HEK293 (cell line): ENCODE results near the gene PXMP2.

ENCODE experiments used
- CTCF ChIA-PET: fragments of 350-600 bp; formaldehyde crosslinking; extraction: SDS; loops from one replicate; lab custom pipeline; 2021; ENCODE audit warnings: antibody characterized with exemption; lab: Yijun Ruan, JAX
- POLR2A ChIA-PET: fragments of 300-600 bp; formaldehyde crosslinking; extraction: SDS; loops from one replicate; lab custom pipeline; 2020; ENCODE audit warnings: antibody characterized with exemption, inconsistent platforms; lab: Yijun Ruan, JAX
- H3K27ac ChIP-seq: fragments of 200-500 bp; sonication (Bioruptor generic); 2 replicates; pipeline ENCODE4 v1.5.1; 2014; ENCODE audit warnings: low read depth, low read length, control low read depth, inconsistent platforms; ENCODE audit errors: extremely low read depth
- H3K36me3 ChIP-seq, 2 experiments: fragments of 200-500 bp in 1 of 2; sonication (Bioruptor generic) in 1 of 2; 1 replicate in 1 of 2; 2 replicates in 1 of 2; pipeline ENCODE4 v1.5.1; 2014 to 2017; ENCODE audit warnings: inconsistent platforms in 2 of 2, low read length in 2 of 2; ENCODE audit not compliant: control insufficient read depth in 2 of 2, insufficient read depth in 1 of 2
- H3K4me1 ChIP-seq: fragments of 200-500 bp; sonication (Bioruptor generic); 2 replicates; pipeline ENCODE4 v1.5.1; 2014; ENCODE audit warnings: mild to moderate bottlenecking, low read length, inconsistent platforms; ENCODE audit not compliant: control insufficient read depth, insufficient read depth
- H3K4me3 ChIP-seq: 2 replicates; pipeline ENCODE4 v1.5.1; 2011; ENCODE audit warnings: low read depth, mild to moderate bottlenecking, control low read depth, low read length, moderate library complexity
- H3K9me3 ChIP-seq: fragments of 200-500 bp; sonication (Bioruptor generic); 2 replicates; pipeline ENCODE4 v1.5.1; 2014; ENCODE audit warnings: low read depth, low read length, inconsistent platforms; ENCODE audit not compliant: control insufficient read depth, insufficient read depth
- BCL11B ChIP-seq: fragments of 450-650 bp; formaldehyde crosslinking; IDR thresholded peaks from 2 replicates; pipeline ENCODE4 v1.5.1; 2016; ENCODE audit warnings: low read depth, missing biosample characterization, missing genetic modification characterization
- KLF7 ChIP-seq: fragments of 450-650 bp; formaldehyde crosslinking; IDR thresholded peaks from 2 replicates; pipeline ENCODE4 v1.5.1; 2016; ENCODE audit warnings: missing biosample characterization, missing genetic modification characterization, borderline replicate concordance
- MEIS1 ChIP-seq: sonication (generic); formaldehyde crosslinking; IDR thresholded peaks from 2 replicates; pipeline ENCODE4 v1.8.1; 2022; ENCODE audit warnings: missing genetic modification reagents, mild to moderate bottlenecking, borderline replicate concordance
- RBAK ChIP-seq: fragments of 450-650 bp; formaldehyde crosslinking; IDR thresholded peaks from 2 replicates; pipeline ENCODE4 v1.5.1; 2016; ENCODE audit warnings: missing biosample characterization, missing genetic modification characterization
- SCRT2 ChIP-seq: fragments of 450-650 bp; formaldehyde crosslinking; IDR thresholded peaks from 2 replicates; pipeline ENCODE4 v1.5.1; 2016; ENCODE audit warnings: missing biosample characterization, missing genetic modification characterization
- YY1 ChIP-seq: fragments of 450-650 bp; formaldehyde crosslinking; IDR thresholded peaks from 2 replicates; pipeline ENCODE4 v1.5.1; 2018; ENCODE audit warnings: missing biosample characterization, missing genetic modification characterization
- ZFP41 ChIP-seq: fragments of 450-650 bp; formaldehyde crosslinking; IDR thresholded peaks from 2 replicates; pipeline ENCODE4 v1.5.1; 2016; ENCODE audit warnings: missing biosample characterization, missing genetic modification characterization, borderline replicate concordance
- ZNF10 ChIP-seq: fragments of 450-650 bp; formaldehyde crosslinking; IDR thresholded peaks from 2 replicates; pipeline ENCODE4 v1.5.1; 2017; ENCODE audit warnings: missing biosample characterization, missing genetic modification characterization
- ZNF138 ChIP-seq: fragments of 450-650 bp; formaldehyde crosslinking; IDR thresholded peaks from 2 replicates; pipeline ENCODE4 v1.5.1; 2016; ENCODE audit warnings: missing biosample characterization, missing genetic modification characterization, borderline replicate concordance
- ZNF146 ChIP-seq: fragments of 450-650 bp; formaldehyde crosslinking; IDR thresholded peaks from 2 replicates; pipeline ENCODE4 v1.5.1; 2016; ENCODE audit warnings: missing biosample characterization, missing genetic modification characterization
- ZNF184 ChIP-seq: fragments of 450-650 bp; IDR thresholded peaks from 2 replicates; pipeline ENCODE4 v1.5.1; 2018; ENCODE audit warnings: missing biosample characterization, mild to moderate bottlenecking, missing genetic modification characterization
- ZNF416 ChIP-seq: fragments of 450-650 bp; formaldehyde crosslinking; IDR thresholded peaks from 2 replicates; pipeline ENCODE4 v1.5.1; 2016; ENCODE audit warnings: missing biosample characterization, missing genetic modification characterization
- ZNF629 ChIP-seq: fragments of 450-650 bp; formaldehyde crosslinking; IDR thresholded peaks from 2 replicates; pipeline ENCODE4 v1.5.1; 2017; ENCODE audit warnings: missing biosample characterization, missing genetic modification characterization
- ZNF658 ChIP-seq: fragments of 450-650 bp; formaldehyde crosslinking; IDR thresholded peaks from 2 replicates; pipeline ENCODE4; 2016; ENCODE audit warnings: missing biosample characterization, missing genetic modification characterization
- ZNF776 ChIP-seq: fragments of 450-650 bp; formaldehyde crosslinking; IDR thresholded peaks from 2 replicates; pipeline ENCODE4 v1.5.0; 2017; ENCODE audit warnings: missing biosample characterization, missing genetic modification characterization, borderline replicate concordance
- ZNF791 ChIP-seq: fragments of 450-650 bp; formaldehyde crosslinking; IDR thresholded peaks from 2 replicates; pipeline ENCODE4 v1.5.1; 2016; ENCODE audit warnings: missing biosample characterization, missing genetic modification characterization
- ZNF830 ChIP-seq: fragments of 450-650 bp; IDR thresholded peaks from 2 replicates; pipeline ENCODE4 v1.5.0; 2018; ENCODE audit warnings: missing biosample characterization, missing genetic modification characterization, low read depth, mild to moderate bottlenecking, moderate library complexity
- ZNF843 ChIP-seq: fragments of 450-650 bp; formaldehyde crosslinking; IDR thresholded peaks from 2 replicates; pipeline ENCODE4 v1.5.1; 2016; ENCODE audit warnings: missing biosample characterization, missing genetic modification characterization
- TF ChIP-seq, protein P1 (sequence below): fragments of 450-650 bp; formaldehyde crosslinking; IDR thresholded peaks from 2 replicates; pipeline ENCODE4 v1.5.1; 2016; ENCODE audit warnings: missing biosample characterization, missing genetic modification characterization, borderline replicate concordance
- TF ChIP-seq, protein P2 (sequence below): fragments of 450-650 bp; formaldehyde crosslinking; IDR thresholded peaks from 2 replicates; pipeline ENCODE4 v1.5.1; 2016; ENCODE audit warnings: missing biosample characterization, missing genetic modification characterization
- TF ChIP-seq, protein P3 (sequence below): fragments of 450-650 bp; formaldehyde crosslinking; IDR thresholded peaks from 2 replicates; pipeline ENCODE4 v1.5.1; 2017; ENCODE audit warnings: missing biosample characterization, missing genetic modification characterization
- TF ChIP-seq, protein P4 (sequence below): fragments of 450-650 bp; formaldehyde crosslinking; IDR thresholded peaks from 2 replicates; pipeline ENCODE4 v1.5.1; 2016; ENCODE audit warnings: missing biosample characterization, missing genetic modification characterization

PXMP2 gene

DNA sequence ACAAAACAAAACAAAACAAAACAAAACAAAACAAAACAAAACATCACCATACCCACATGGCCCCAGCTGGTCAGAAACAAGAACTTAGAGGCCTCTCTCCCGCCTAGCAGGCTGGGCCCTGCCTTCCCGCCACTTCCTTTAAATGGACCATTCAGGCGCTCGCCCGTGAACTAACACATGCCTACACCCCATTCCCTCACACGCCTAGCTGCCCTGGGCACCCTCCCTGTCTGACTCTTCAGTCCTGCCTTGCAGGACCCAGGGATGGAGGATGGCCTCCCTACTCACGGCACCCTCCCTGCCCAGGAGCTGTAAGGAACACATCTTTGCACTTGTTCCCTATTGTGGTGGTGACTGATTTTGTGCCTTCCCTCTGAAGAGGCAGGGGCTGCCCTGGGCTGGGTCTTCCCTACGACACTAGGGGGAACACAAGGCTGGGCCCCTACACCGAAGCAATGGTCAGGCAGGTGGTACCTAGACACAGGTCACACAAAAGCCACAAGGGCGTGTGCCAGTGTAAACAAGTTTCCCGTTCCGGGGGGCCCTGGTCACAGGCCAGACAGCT lies 47.3 kb upstream of the PXMP2 start (continued):
- TF ChIP-seq, protein P1, sequence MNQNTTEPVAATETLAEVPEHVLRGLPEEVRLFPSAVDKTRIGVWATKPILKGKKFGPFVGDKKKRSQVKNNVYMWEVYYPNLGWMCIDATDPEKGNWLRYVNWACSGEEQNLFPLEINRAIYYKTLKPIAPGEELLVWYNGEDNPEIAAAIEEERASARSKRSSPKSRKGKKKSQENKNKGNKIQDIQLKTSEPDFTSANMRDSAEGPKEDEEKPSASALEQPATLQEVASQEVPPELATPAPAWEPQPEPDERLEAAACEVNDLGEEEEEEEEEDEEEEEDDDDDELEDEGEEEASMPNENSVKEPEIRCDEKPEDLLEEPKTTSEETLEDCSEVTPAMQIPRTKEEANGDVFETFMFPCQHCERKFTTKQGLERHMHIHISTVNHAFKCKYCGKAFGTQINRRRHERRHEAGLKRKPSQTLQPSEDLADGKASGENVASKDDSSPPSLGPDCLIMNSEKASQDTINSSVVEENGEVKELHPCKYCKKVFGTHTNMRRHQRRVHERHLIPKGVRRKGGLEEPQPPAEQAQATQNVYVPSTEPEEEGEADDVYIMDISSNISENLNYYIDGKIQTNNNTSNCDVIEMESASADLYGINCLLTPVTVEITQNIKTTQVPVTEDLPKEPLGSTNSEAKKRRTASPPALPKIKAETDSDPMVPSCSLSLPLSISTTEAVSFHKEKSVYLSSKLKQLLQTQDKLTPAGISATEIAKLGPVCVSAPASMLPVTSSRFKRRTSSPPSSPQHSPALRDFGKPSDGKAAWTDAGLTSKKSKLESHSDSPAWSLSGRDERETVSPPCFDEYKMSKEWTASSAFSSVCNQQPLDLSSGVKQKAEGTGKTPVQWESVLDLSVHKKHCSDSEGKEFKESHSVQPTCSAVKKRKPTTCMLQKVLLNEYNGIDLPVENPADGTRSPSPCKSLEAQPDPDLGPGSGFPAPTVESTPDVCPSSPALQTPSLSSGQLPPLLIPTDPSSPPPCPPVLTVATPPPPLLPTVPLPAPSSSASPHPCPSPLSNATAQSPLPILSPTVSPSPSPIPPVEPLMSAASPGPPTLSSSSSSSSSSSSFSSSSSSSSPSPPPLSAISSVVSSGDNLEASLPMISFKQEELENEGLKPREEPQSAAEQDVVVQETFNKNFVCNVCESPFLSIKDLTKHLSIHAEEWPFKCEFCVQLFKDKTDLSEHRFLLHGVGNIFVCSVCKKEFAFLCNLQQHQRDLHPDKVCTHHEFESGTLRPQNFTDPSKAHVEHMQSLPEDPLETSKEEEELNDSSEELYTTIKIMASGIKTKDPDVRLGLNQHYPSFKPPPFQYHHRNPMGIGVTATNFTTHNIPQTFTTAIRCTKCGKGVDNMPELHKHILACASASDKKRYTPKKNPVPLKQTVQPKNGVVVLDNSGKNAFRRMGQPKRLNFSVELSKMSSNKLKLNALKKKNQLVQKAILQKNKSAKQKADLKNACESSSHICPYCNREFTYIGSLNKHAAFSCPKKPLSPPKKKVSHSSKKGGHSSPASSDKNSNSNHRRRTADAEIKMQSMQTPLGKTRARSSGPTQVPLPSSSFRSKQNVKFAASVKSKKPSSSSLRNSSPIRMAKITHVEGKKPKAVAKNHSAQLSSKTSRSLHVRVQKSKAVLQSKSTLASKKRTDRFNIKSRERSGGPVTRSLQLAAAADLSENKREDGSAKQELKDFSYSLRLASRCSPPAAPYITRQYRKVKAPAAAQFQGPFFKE (tag by site-specific recombination): no peak
- TF ChIP-seq ZNF791 (tag by site-specific recombination): no peak
- no peak for TF ChIP-seq BCL11B (tag by site-specific recombination)
- TF ChIP-seq ZNF776: no peak
- TF ChIP-seq, protein P2, sequence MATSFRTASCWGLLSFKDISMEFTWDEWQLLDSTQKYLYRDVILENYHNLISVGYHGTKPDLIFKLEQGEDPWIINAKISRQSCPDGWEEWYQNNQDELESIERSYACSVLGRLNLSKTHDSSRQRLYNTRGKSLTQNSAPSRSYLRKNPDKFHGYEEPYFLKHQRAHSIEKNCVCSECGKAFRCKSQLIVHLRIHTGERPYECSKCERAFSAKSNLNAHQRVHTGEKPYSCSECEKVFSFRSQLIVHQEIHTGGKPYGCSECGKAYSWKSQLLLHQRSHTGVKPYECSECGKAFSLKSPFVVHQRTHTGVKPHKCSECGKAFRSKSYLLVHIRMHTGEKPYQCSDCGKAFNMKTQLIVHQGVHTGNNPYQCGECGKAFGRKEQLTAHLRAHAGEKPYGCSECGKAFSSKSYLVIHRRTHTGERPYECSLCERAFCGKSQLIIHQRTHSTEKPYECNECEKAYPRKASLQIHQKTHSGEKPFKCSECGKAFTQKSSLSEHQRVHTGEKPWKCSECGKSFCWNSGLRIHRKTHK: no peak
- no peak for TF ChIP-seq ZNF658 (tag by site-specific recombination)
- no peak for TF ChIP-seq RBAK (tag by site-specific recombination)
- TF ChIP-seq ZNF146 (tag by site-specific recombination): no peak
- TF ChIP-seq MEIS1 (CRISPR knock-in tag): no peak
- TF ChIP-seq YY1 (tag by site-specific recombination): no peak
- TF ChIP-seq SCRT2: no peak
- TF ChIP-seq ZNF629 (tag by site-specific recombination): no peak
- TF ChIP-seq ZNF843 (tag by site-specific recombination): no peak

DNA sequence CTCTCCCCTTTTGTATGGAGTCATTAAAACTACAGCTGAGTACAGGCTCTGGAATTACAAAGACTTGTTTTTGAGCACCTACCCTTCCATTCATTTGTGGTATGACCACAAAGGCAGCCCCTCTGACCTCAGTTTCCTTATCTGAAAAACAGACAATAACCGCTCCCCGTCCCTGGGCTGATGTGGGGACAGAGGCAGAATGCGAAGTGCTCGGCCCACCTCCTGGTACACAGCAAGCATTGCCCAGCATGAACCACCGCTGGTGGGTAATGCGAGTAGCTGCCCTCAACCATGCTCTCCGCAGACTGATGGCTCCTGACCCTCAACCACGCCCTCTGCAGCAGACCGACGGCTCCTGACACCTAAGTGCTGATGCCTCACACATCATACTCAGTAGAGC lies 46.5 kb upstream of the PXMP2 start:
- TF ChIP-seq ZNF830 (no peak), ZFP41 (tag by site-specific recombination) (no peak), ZNF10 (tag by site-specific recombination) (no peak), ZNF138 (tag by site-specific recombination) (no peak), KLF7 (tag by site-specific recombination) (no peak), ZNF416 (tag by site-specific recombination) (no peak), ZNF184 (tag by site-specific recombination) (no peak)
- TF ChIP-seq, protein P3, sequence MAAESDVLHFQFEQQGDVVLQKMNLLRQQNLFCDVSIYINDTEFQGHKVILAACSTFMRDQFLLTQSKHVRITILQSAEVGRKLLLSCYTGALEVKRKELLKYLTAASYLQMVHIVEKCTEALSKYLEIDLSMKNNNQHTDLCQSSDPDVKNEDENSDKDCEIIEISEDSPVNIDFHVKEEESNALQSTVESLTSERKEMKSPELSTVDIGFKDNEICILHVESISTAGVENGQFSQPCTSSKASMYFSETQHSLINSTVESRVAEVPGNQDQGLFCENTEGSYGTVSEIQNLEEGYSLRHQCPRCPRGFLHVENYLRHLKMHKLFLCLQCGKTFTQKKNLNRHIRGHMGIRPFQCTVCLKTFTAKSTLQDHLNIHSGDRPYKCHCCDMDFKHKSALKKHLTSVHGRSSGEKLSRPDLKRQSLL (tag by site-specific recombination): no peak
- TF ChIP-seq, protein P4, sequence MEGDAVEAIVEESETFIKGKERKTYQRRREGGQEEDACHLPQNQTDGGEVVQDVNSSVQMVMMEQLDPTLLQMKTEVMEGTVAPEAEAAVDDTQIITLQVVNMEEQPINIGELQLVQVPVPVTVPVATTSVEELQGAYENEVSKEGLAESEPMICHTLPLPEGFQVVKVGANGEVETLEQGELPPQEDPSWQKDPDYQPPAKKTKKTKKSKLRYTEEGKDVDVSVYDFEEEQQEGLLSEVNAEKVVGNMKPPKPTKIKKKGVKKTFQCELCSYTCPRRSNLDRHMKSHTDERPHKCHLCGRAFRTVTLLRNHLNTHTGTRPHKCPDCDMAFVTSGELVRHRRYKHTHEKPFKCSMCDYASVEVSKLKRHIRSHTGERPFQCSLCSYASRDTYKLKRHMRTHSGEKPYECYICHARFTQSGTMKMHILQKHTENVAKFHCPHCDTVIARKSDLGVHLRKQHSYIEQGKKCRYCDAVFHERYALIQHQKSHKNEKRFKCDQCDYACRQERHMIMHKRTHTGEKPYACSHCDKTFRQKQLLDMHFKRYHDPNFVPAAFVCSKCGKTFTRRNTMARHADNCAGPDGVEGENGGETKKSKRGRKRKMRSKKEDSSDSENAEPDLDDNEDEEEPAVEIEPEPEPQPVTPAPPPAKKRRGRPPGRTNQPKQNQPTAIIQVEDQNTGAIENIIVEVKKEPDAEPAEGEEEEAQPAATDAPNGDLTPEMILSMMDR (tag by site-specific recombination): no peak
- ChIA-PET CTCF (interaction anchor here (0.6 to 1.4 kb wide), 4 partner anchors 26 to 501 kb away, joined by 3 to 6 read pairs (median 4); no protein-coding TSS in a partner anchor), POLR2A (no interaction called here)
- H3K9me3 ChIP-seq: no peaks in the 10 kb centered on the region
- no peak overlapping the region for H3K4me3 ChIP-seq
- H3K4me1 ChIP-seq: no peaks in the 10 kb centered on the region
- H3K36me3 ChIP-seq: peaks cover 22 to 91% of the 10 kb centered on the region in 2 experiments
- H3K27ac ChIP-seq: no peak overlapping the region
